PC-3 (cell line): ENCODE measurements around the gene ABLIM1. TPM values are rescaled to one million over a fixed set of nuclear protein-coding genes. Genes with fewer than 3 reads are reported as not detected.

ENCODE experiments used
- ATAC-seq: fragments of 200-7000 bp; cut with Tn5 transposase; 2 replicates; pipeline ENCODE4 v1.9.1; 2020; ENCODE audit warnings: mild to moderate bottlenecking, moderate library complexity
- BruUV-seq: library from RNA; stranded (reverse); fragments of 400-500 nt; replicated peaks from 2 replicates; lab custom pipeline; 2021; lab: Mats Ljungman, UMichigan
- CTCF ChIA-PET: fragments of 300-600 bp; sonication (Branson Sonifier 250); formaldehyde crosslinking; loops from one replicate; lab custom pipeline; 2022; ENCODE audit warnings: antibody characterized with exemption; lab: Charles Lee
- POLR2A ChIA-PET: fragments of 300-600 bp; sonication (Branson Sonifier 250); formaldehyde crosslinking; loops from one replicate; lab custom pipeline; 2022; ENCODE audit warnings: antibody characterized with exemption; ENCODE audit not compliant: unreplicated experiment; lab: Charles Lee
- DNase-seq: peaks from one replicate; pipeline ENCODE4 v3.0.0-alpha.2; 2015
- H2AFZ ChIP-seq: fragments of 300-600 bp; sonication (generic); 2 replicates; pipeline ENCODE4 v1.6.0; 2016; ENCODE audit warnings: antibody characterized with exemption, low read length
- H3F3A ChIP-seq: fragments of 300-600 bp; sonication (generic); one replicate; pipeline ENCODE4 v1.6.0; 2017; ENCODE audit warnings: antibody characterized with exemption, low read length, control low read depth, mild to moderate bottlenecking; ENCODE audit not compliant: unreplicated experiment
- H3K27ac ChIP-seq: fragments of 300-600 bp; sonication (generic); 2 replicates; pipeline ENCODE4 v1.5.1; 2016; ENCODE audit warnings: mild to moderate bottlenecking, low read length
- H3K27me3 ChIP-seq: fragments of 300-600 bp; sonication (generic); 2 replicates; pipeline ENCODE4 v1.6.1; 2016; ENCODE audit warnings: low read length, mixed read lengths
- H3K36me3 ChIP-seq: fragments of 300-600 bp; sonication (generic); 2 replicates; pipeline ENCODE4 v1.6.1; 2016; ENCODE audit warnings: low read depth, mixed run types, low read length, mixed read lengths
- H3K4me1 ChIP-seq: fragments of 300-600 bp; sonication (generic); 2 replicates; pipeline ENCODE4 v1.5.1; 2016; ENCODE audit warnings: low read length; ENCODE audit not compliant: insufficient read depth
- H3K4me2 ChIP-seq: fragments of 300-600 bp; sonication (generic); 2 replicates; pipeline ENCODE4 v1.6.0; 2016; ENCODE audit warnings: low read length
- H3K4me3 ChIP-seq: fragments of 300-600 bp; sonication (generic); 2 replicates; pipeline ENCODE4 v1.5.1; 2016; ENCODE audit warnings: mild to moderate bottlenecking, low read length, mixed read lengths
- H3K79me2 ChIP-seq: fragments of 300-600 bp; sonication (generic); 2 replicates; pipeline ENCODE4 v1.6.1; 2017; ENCODE audit warnings: low read length, mixed read lengths
- H3K9ac ChIP-seq: fragments of 300-600 bp; sonication (generic); 2 replicates; pipeline ENCODE4 v1.6.0; 2016; ENCODE audit warnings: mild to moderate bottlenecking, low read length
- H3K9me2 ChIP-seq: fragments of 300-600 bp; sonication (generic); replicated peaks from 2 replicates; pipeline ENCODE4 v1.6.1; 2016; ENCODE audit warnings: mixed run types, low read length, mixed read lengths
- H3K9me3 ChIP-seq: fragments of 300-600 bp; sonication (generic); 2 replicates; pipeline ENCODE4 v1.6.1; 2016; ENCODE audit warnings: low read length, mixed read lengths
- H4K20me1 ChIP-seq: fragments of 300-600 bp; sonication (generic); 2 replicates; pipeline ENCODE4 v1.6.1; 2016; ENCODE audit warnings: low read length, mixed read lengths
- EZH2 ChIP-seq: fragments of 300-600 bp; sonication (generic); IDR thresholded peaks from one replicate; pipeline ENCODE4 v1.6.1; 2017; ENCODE audit warnings: antibody characterized with exemption, mild to moderate bottlenecking, low read length; ENCODE audit not compliant: unreplicated experiment
- EZH2phosphoT487 ChIP-seq: fragments of 300-600 bp; sonication (generic); IDR thresholded peaks from 2 replicates; pipeline ENCODE4 v1.6.1; 2018; ENCODE audit warnings: mild to moderate bottlenecking, antibody characterized with exemption, low read length, borderline replicate concordance
- intact Hi-C: fragments of 100-400 bp; cut with micrococcal nuclease; formaldehyde crosslinking; loops from 2 replicates; pipeline ENCODE4 v1.9.0; 2023
- total RNA-seq: library from RNA; depleted of rRNA; stranded (reverse); fragments of >200 nt; gene quantifications from 2 replicates; pipeline ENCODE4 v1.2.3, GENCODE V29; 2014
- TF ChIP-seq, protein P1 (sequence below): fragments of 300-600 bp; sonication (generic); conservative IDR thresholded peaks from 2 replicates; pipeline ENCODE4 v1.5.1; 2017; ENCODE audit warnings: antibody characterized with exemption, low read depth, mild to moderate bottlenecking, low read length

ABLIM1 gene
- total RNA-seq, 1 experiment from 2014 or later, result 12.3 TPM

DNA sequence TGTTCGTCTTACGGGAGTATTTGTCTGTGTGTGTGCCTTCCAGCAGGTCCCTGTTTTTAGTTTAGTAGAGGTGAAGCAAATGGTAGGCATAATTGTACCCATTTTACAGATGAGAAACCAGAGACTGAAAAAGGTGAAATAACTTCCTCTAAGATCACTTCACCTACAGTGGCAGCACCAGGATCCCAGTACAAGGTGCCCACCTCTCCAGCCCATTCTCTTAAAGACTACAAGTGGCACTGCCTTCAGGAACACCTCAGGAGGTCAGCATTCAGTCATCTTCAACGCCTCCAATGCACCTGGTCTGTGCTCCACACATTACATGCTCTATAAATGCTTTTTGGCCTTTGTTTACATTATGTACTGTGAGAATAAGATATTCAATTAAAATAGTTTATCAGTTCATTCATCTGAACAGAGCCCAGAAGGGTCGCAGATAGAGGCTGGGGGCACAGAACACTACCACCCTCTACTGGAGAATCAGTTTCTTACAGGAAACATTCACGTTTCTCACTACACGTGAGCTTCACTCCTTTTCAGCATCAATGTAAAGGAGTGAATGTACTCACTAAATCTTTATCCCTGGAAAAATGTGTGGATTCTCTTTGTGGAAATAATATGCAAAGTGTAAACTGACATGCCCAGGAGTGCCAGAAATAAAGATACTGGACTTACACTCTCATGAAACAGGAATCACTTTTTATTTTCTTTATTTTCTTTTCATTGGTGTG lies 45.5 kb upstream of the ABLIM1 start:
- Histone ChIP-seq H3K9me3 (no peaks in the 10 kb centered on the region), H4K20me1 (no peaks in the 10 kb centered on the region), H3K9me2 (no peaks in the 10 kb centered on the region), H3K4me2 (no peak overlapping the region), H3K9ac (no peak overlapping the region), H2AFZ (no peak overlapping the region), H3K4me3 (no peak overlapping the region), H3F3A (no peaks in the 10 kb centered on the region), H3K4me1 (peaks cover 6% of the 10 kb centered on the region), H3K36me3 (no peaks in the 10 kb centered on the region), H3K79me2 (no peaks in the 10 kb centered on the region), H3K27me3 (no peaks in the 10 kb centered on the region), H3K27ac (no peak overlapping the region)
- ChIA-PET CTCF (interaction anchor here (0.6 to 1.0 kb wide), 6 partner anchors 63 to 232 kb away, joined by 3 to 6 read pairs (median 4); no protein-coding TSS in a partner anchor), POLR2A (no interaction called here)
- intact Hi-C loops, result loop anchor here (1.0 to 2.0 kb wide), 2 partner anchors 153 to 233 kb away; no protein-coding TSS in a partner anchor
- TF ChIP-seq, protein P1, sequence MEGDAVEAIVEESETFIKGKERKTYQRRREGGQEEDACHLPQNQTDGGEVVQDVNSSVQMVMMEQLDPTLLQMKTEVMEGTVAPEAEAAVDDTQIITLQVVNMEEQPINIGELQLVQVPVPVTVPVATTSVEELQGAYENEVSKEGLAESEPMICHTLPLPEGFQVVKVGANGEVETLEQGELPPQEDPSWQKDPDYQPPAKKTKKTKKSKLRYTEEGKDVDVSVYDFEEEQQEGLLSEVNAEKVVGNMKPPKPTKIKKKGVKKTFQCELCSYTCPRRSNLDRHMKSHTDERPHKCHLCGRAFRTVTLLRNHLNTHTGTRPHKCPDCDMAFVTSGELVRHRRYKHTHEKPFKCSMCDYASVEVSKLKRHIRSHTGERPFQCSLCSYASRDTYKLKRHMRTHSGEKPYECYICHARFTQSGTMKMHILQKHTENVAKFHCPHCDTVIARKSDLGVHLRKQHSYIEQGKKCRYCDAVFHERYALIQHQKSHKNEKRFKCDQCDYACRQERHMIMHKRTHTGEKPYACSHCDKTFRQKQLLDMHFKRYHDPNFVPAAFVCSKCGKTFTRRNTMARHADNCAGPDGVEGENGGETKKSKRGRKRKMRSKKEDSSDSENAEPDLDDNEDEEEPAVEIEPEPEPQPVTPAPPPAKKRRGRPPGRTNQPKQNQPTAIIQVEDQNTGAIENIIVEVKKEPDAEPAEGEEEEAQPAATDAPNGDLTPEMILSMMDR, result peak; percentile 81
- TF ChIP-seq EZH2, result no peak
- no peak for TF ChIP-seq EZH2phosphoT487
- ATAC-seq (peak; percentile 40), DNase-seq (peak; percentile 53)
- no TSS peak for BruUV-seq

DNA sequence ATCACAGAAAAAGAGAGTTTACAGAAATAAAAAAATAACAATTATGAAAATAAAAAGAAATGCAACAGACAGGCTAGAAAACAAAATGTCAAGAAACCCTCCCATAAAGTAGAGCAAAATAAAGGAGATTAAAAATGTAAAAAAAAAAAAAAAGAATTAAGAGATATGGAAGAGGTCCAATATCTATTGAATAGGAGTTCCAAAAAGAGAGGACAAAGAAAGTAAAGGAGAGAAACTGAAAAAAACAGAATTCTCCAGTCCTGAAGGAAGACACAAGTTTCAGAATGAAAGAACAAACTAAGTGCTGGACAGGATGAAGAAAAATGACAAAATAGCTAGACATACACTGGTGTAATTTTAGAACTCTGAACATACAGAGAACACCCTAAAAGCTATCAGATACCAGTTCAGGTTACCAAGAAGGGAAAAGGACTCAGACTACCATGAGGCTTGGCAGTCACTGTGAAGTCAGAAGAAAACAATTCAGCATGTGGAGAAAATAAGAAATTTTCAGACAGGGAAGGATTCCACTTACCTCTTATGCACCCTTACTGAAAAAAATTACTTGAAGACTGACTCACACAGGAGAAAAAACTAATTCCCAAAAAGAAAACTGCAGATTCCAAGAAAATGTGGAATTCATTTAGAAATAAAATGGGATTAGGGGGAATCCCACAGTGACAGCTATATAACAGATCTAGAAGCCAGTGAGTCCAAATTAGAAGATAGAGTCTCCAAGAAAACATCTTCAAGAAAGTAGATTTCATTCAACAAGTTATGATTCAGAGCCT lies 40.4 kb upstream of the ABLIM1 start:
- ATAC-seq, result no peak
- Histone ChIP-seq H3K4me1 (peaks cover 18% of the 10 kb centered on the region), H3K4me3 (no peak overlapping the region)

More for the DNA sequence above, 40.4 kb upstream of the ABLIM1 start:
- ChIA-PET CTCF (interaction anchor here (1.0 kb wide), 1 partner anchor 86 kb away, joined by 8 read pairs; no protein-coding TSS in a partner anchor), POLR2A (interaction anchor here (0.6 kb wide), 1 partner anchor 16 kb away, joined by 3 read pairs; no protein-coding TSS in a partner anchor)
- Histone ChIP-seq H3K27me3 (no peaks in the 10 kb centered on the region), H3K36me3 (no peaks in the 10 kb centered on the region), H4K20me1 (no peaks in the 10 kb centered on the region), H3K4me2 (no peak overlapping the region), H3F3A (peaks cover 3% of the 10 kb centered on the region), H2AFZ (no peak overlapping the region), H3K9ac (no peak overlapping the region), H3K9me3 (no peaks in the 10 kb centered on the region), H3K79me2 (no peaks in the 10 kb centered on the region), H3K9me2 (no peaks in the 10 kb centered on the region), H3K27ac (no peak overlapping the region)
- no peak for DNase-seq
- BruUV-seq, result no TSS peak
- intact Hi-C loops, result loop anchor here (5.0 kb wide), 1 partner anchor 66 kb away; no protein-coding TSS in a partner anchor
- TF ChIP-seq, protein P1, result no peak
- no peak for TF ChIP-seq EZH2
- TF ChIP-seq EZH2phosphoT487, result no peak
